B cell (primary cell): ENCODE measurements around the gene TMEM158. TPM values are rescaled to one million over a fixed set of nuclear protein-coding genes. Genes with fewer than 3 reads are reported as not detected.

ENCODE experiments used
- ATAC-seq: fragments of 200-7000 bp; cut with Tn5 transposase; one replicate; pipeline ENCODE4 v1.10.0; 2021; ENCODE audit warnings: low read depth, mild to moderate bottlenecking, moderate number of reproducible peaks, moderate library complexity
- CTCF ChIA-PET: fragments of 350-600 bp; sonication (Branson Sonifier 250); formaldehyde crosslinking; loops from one replicate; lab custom pipeline; 2021; ENCODE audit warnings: antibody characterized with exemption, inconsistent platforms; lab: Charles Lee
- POLR2A ChIA-PET: fragments of 350-600 bp; sonication (Branson Sonifier 250); formaldehyde crosslinking; loops from one replicate; lab custom pipeline; 2021; ENCODE audit warnings: antibody characterized with exemption; lab: Charles Lee
- DNase-seq: peaks from one replicate; pipeline ENCODE4 v3.0.0; 2013
- H2AFZ ChIP-seq: 2 replicates; pipeline ENCODE4 v1.6.1; 2012; ENCODE audit warnings: mild to moderate bottlenecking, low read depth, low read length; ENCODE audit not compliant: insufficient read depth, poor library complexity, severe bottlenecking
- H3K27ac ChIP-seq, 2 donors: 1 replicate in 1 of 2; 2 replicates in 1 of 2; pipeline ENCODE4 v1.5.1; 2012 to 2013; ENCODE audit warnings: low read length in 2 of 2, mild to moderate bottlenecking in 2 of 2, moderate library complexity in 1 of 2
- H3K27me3 ChIP-seq, 4 experiments: fragments of 200-600 bp in 1 of 4; sonication (generic) in 1 of 4; replicated peaks in 1 of 4; 1 replicate in 2 of 4; 2 replicates in 2 of 4; pipeline versions ENCODE4 v1.6.1 to v1.7.0; 2013 to 2016; ENCODE audit warnings: low read length in 3 of 4, mild to moderate bottlenecking in 2 of 4, mixed read lengths in 1 of 4, moderate library complexity in 1 of 4; ENCODE audit not compliant: insufficient read depth in 4 of 4, control insufficient read depth in 3 of 4; ENCODE audit errors: control extremely low read depth in 1 of 4
- H3K36me3 ChIP-seq, 2 experiments: replicated peaks in 1 of 2; 1 replicate in 1 of 2; 2 replicates in 1 of 2; pipeline versions ENCODE4 v1.6.1 to v1.7.1; 2013; ENCODE audit warnings: low read length in 1 of 2; ENCODE audit not compliant: insufficient read depth in 2 of 2, control insufficient read depth in 1 of 2; ENCODE audit errors: control extremely low read depth in 1 of 2, extremely low read depth in 1 of 2
- H3K4me1 ChIP-seq, 2 donors: fragments of 200-600 bp in 1 of 2; sonication (generic) in 1 of 2; 1 replicate in 1 of 2; 2 replicates in 1 of 2; pipeline versions ENCODE4 v1.5.1 to v1.6.1; 2013 to 2017; ENCODE audit warnings: low read length in 2 of 2; ENCODE audit not compliant: control insufficient read depth in 2 of 2, insufficient read depth in 2 of 2
- H3K4me2 ChIP-seq: replicated peaks from 2 replicates; pipeline ENCODE3; 2012; ENCODE audit warnings: mild to moderate bottlenecking, low read depth, low read length; ENCODE audit not compliant: poor library complexity, severe bottlenecking
- H3K4me3 ChIP-seq, 5 experiments: fragments of 200-600 bp in 1 of 5; sonication (generic) in 1 of 5; 1 replicate in 3 of 5; 2 replicates in 2 of 5; pipeline versions ENCODE4 v1.5.1 to v1.7.0; 2011 to 2016; ENCODE audit warnings: low read length in 4 of 5, mild to moderate bottlenecking in 4 of 5, low read depth in 2 of 5, control low read depth in 1 of 5, moderate library complexity in 1 of 5; ENCODE audit not compliant: insufficient read depth in 1 of 5; ENCODE audit errors: control extremely low read depth in 1 of 5, extremely low read depth in 1 of 5
- H3K79me2 ChIP-seq: fragments of 200-600 bp; sonication (generic); one replicate; pipeline ENCODE4 v1.6.0; 2016; ENCODE audit warnings: low read length; ENCODE audit not compliant: control insufficient read depth, insufficient read depth
- H3K9ac ChIP-seq: fragments of 200-600 bp; sonication (generic); 2 replicates; pipeline ENCODE4 v1.6.1; 2017; ENCODE audit warnings: mild to moderate bottlenecking, low read length, moderate library complexity
- H3K9me3 ChIP-seq, 3 donors: one replicate each; pipeline versions ENCODE4 v1.6.1 to v1.7.1; 2013; ENCODE audit warnings: low read length in 2 of 3; ENCODE audit not compliant: control insufficient read depth in 2 of 3, insufficient read depth in 1 of 3; ENCODE audit errors: control extremely low read depth in 1 of 3
- H4K20me1 ChIP-seq: 2 replicates; pipeline ENCODE4 v1.6.0; 2012; ENCODE audit warnings: mild to moderate bottlenecking, low read length; ENCODE audit not compliant: insufficient read depth, control insufficient read depth, poor library complexity, severe bottlenecking
- H3K27ac Mint-ChIP-seq: one replicate; pipeline ENCODE4 v1.8.0; 2021; ENCODE audit warnings: mixed read lengths
- H3K27me3 Mint-ChIP-seq: one replicate; pipeline ENCODE4 v1.8.0; 2021; ENCODE audit warnings: mixed read lengths
- H3K4me1 Mint-ChIP-seq: one replicate; pipeline ENCODE4 v1.8.0; 2021; ENCODE audit warnings: mixed read lengths
- H3K4me3 Mint-ChIP-seq: one replicate; pipeline ENCODE4 v1.8.0; 2021; ENCODE audit warnings: mixed read lengths
- H3K9me3 Mint-ChIP-seq: one replicate; pipeline ENCODE4 v1.8.0; 2022; ENCODE audit warnings: mixed read lengths; ENCODE audit not compliant: insufficient read depth
- CTCF ChIP-seq: fragments of 200-600 bp; IDR thresholded peaks from one replicate; pipeline ENCODE4 v1.8.0; 2022; ENCODE audit warnings: antibody characterized with exemption, mild to moderate bottlenecking
- EZH2 ChIP-seq: IDR thresholded peaks from 2 replicates; pipeline ENCODE4 v1.6.1; 2012; ENCODE audit warnings: borderline replicate concordance, low read depth, mild to moderate bottlenecking, moderate library complexity, low read length; ENCODE audit not compliant: insufficient read depth, poor library complexity, severe bottlenecking
- WGBS: methylation state at CpG from one replicate; pipeline ENCODE4 v1.1.5; 2013; ENCODE audit warnings: missing lambda C conversion rate; ENCODE audit not compliant: insufficient coverage; 5-methylcytosine and 5-hydroxymethylcytosine counted together
- intact Hi-C: fragments of 100-400 bp; cut with micrococcal nuclease; formaldehyde crosslinking; loops from one replicate; pipeline ENCODE4 v1.10.0; 2022
- polyA plus RNA-seq: library from polyadenylated mRNA; depleted of rRNA; stranded (reverse); fragments of >200 nt; gene quantifications from 2 replicates; pipeline ENCODE4 v1.2.3, GENCODE V29; 2012
- total RNA-seq, 2 donors: library from RNA; stranded (reverse); fragments of 120-200 nt in 1 of 2; gene quantifications; 1 replicate in 1 of 2; 2 replicates in 1 of 2; pipeline versions ENCODE4 v1.2.3 to v1.2.4, GENCODE V29; 2013 to 2022

The TMEM158 gene
- total and polyA plus RNA-seq, 2 donors (not counting 1 experiment from before 2014, with no cell fraction given): not detected

GRCh38 chr3:45272032-45272810, 46.1 kb upstream of the TMEM158 start:
- no peak overlapping the region for H3K4me3 ChIP-seq
- 100% methylated on average over 1 of the region's 6 CpGs for WGBS
- no peaks in the 10 kb centered on the region for H3K4me1 ChIP-seq
- no peaks in the 10 kb centered on the region for H3K4me1 Mint-ChIP-seq
- no peak overlapping the region for H3K9ac ChIP-seq
- ChIA-PET CTCF (no interaction called here), POLR2A (no interaction called here)
- H3K36me3 ChIP-seq: no peaks in the 10 kb centered on the region
- no peak overlapping the region for H3K27ac ChIP-seq
- H3K9me3 ChIP-seq: peaks cover 0 to 5% (median 2%) of the 10 kb centered on the region in 3 donors
- no peaks in the 10 kb centered on the region for H3K79me2 ChIP-seq
- H3K4me3 Mint-ChIP-seq: no peak overlapping the region
- no peak overlapping the region for H3K4me2 ChIP-seq
- peaks cover 3% of the 10 kb centered on the region for H3K9me3 Mint-ChIP-seq
- peaks cover 57% of the 10 kb centered on the region for H3K27me3 Mint-ChIP-seq
- peaks cover 0 to 9% (median 4%) of the 10 kb centered on the region in 4 experiments for H3K27me3 ChIP-seq
- TF ChIP-seq CTCF: no peak
- TF ChIP-seq EZH2: no peak
- no peak for DNase-seq
- H3K27ac Mint-ChIP-seq: no peak overlapping the region
- no peak overlapping the region for H2AFZ ChIP-seq
- H4K20me1 ChIP-seq: no peaks in the 10 kb centered on the region
- no peak for ATAC-seq
- intact Hi-C loops: no loop called here

GRCh38 chr3:45269952-45270351, 43.9 kb upstream of the TMEM158 start:
- no peaks in the 10 kb centered on the region for H3K4me1 Mint-ChIP-seq
- no peak overlapping the region for H2AFZ ChIP-seq
- H3K9ac ChIP-seq: no peak overlapping the region
- H3K27ac ChIP-seq: no peak overlapping the region
- no peaks in the 10 kb centered on the region for H4K20me1 ChIP-seq
- H3K27ac Mint-ChIP-seq: no peak overlapping the region
- WGBS: no CpG with 5 or more reads among the region's 2 CpGs
- CTCF ChIA-PET: no interaction called here
- POLR2A ChIA-PET: no interaction called here
- H3K4me1 ChIP-seq: no peaks in the 10 kb centered on the region
- H3K27me3 ChIP-seq: peaks cover 0 to 4% (median 0%) of the 10 kb centered on the region in 4 experiments
- no peaks in the 10 kb centered on the region for H3K9me3 ChIP-seq
- peaks cover 44% of the 10 kb centered on the region for H3K27me3 Mint-ChIP-seq
- no peak overlapping the region for H3K4me3 Mint-ChIP-seq
- intact Hi-C loops: no loop called here
- H3K36me3 ChIP-seq: no peaks in the 10 kb centered on the region
- H3K4me3 ChIP-seq: no peak overlapping the region
- H3K4me2 ChIP-seq: no peak overlapping the region
- H3K9me3 Mint-ChIP-seq: no peaks in the 10 kb centered on the region
- DNase-seq (no peak), ATAC-seq (no peak)
- TF ChIP-seq CTCF: no peak
- TF ChIP-seq EZH2: no peak
- H3K79me2 ChIP-seq: no peaks in the 10 kb centered on the region
